ENCODE measurements around the gene MAJIN. TPM values are rescaled to one million over a fixed set of nuclear protein-coding genes. Genes with fewer than 3 reads are reported as not detected.

The MAJIN gene
- total RNA-seq, 1 experiment from 2014 or later, result not detected

- DNase-seq (ENCODE audit: low spot score) (no peak), ATAC-seq (no peak)
- CTCF ChIA-PET, result interaction anchor here (0.9 to 1.2 kb wide), 2 partner anchors 42 to 82 kb away, joined by 3 to 4 read pairs; no protein-coding TSS in a partner anchor
- Mint-ChIP-seq H3K9me3 (no peaks in the 10 kb centered on the region), H3K27me3 (ENCODE audit: low read depth) (no peaks in the 10 kb centered on the region), H3K4me3 (no peak overlapping the region), H3K4me1 (peaks cover 11% of the 10 kb centered on the region), H3K27ac (no peak overlapping the region), H3K36me3 (peaks cover 3% of the 10 kb centered on the region)
- TF ChIP-seq, protein P1, sequence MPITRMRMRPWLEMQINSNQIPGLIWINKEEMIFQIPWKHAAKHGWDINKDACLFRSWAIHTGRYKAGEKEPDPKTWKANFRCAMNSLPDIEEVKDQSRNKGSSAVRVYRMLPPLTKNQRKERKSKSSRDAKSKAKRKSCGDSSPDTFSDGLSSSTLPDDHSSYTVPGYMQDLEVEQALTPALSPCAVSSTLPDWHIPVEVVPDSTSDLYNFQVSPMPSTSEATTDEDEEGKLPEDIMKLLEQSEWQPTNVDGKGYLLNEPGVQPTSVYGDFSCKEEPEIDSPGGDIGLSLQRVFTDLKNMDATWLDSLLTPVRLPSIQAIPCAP (CRISPR knock-in tag; IDR thresholded peaks at IDR 0.05), result no peak
- TF ChIP-seq NR3C1 (CRISPR knock-in tag; conservative IDR thresholded peaks at IDR 0.05; ENCODE audit: low read depth) (no peak), FOXJ3 (CRISPR knock-in tag; IDR thresholded peaks at IDR 0.05; ENCODE audit: borderline replicate concordance) (no peak), ZNF425 (CRISPR knock-in tag; conservative IDR thresholded peaks at IDR 0.05) (no peak), NR1H2 (CRISPR knock-in tag; IDR thresholded peaks at IDR 0.05) (no peak), KAT7 (CRISPR knock-in tag; IDR thresholded peaks at IDR 0.05; ENCODE audit: borderline replicate concordance) (no peak), FOXP4 (CRISPR knock-in tag; IDR thresholded peaks at IDR 0.05) (no peak), ZNF121 (CRISPR knock-in tag; IDR thresholded peaks at IDR 0.05) (no peak), EMX1 (CRISPR knock-in tag; IDR thresholded peaks at IDR 0.05) (no peak), CREB1 (CRISPR knock-in tag; IDR thresholded peaks at IDR 0.05) (no peak)
- TF ChIP-seq, protein P2, sequence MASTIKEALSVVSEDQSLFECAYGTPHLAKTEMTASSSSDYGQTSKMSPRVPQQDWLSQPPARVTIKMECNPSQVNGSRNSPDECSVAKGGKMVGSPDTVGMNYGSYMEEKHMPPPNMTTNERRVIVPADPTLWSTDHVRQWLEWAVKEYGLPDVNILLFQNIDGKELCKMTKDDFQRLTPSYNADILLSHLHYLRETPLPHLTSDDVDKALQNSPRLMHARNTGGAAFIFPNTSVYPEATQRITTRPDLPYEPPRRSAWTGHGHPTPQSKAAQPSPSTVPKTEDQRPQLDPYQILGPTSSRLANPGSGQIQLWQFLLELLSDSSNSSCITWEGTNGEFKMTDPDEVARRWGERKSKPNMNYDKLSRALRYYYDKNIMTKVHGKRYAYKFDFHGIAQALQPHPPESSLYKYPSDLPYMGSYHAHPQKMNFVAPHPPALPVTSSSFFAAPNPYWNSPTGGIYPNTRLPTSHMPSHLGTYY (CRISPR knock-in tag; IDR thresholded peaks at IDR 0.05), result no peak
- TF ChIP-seq, protein P3, sequence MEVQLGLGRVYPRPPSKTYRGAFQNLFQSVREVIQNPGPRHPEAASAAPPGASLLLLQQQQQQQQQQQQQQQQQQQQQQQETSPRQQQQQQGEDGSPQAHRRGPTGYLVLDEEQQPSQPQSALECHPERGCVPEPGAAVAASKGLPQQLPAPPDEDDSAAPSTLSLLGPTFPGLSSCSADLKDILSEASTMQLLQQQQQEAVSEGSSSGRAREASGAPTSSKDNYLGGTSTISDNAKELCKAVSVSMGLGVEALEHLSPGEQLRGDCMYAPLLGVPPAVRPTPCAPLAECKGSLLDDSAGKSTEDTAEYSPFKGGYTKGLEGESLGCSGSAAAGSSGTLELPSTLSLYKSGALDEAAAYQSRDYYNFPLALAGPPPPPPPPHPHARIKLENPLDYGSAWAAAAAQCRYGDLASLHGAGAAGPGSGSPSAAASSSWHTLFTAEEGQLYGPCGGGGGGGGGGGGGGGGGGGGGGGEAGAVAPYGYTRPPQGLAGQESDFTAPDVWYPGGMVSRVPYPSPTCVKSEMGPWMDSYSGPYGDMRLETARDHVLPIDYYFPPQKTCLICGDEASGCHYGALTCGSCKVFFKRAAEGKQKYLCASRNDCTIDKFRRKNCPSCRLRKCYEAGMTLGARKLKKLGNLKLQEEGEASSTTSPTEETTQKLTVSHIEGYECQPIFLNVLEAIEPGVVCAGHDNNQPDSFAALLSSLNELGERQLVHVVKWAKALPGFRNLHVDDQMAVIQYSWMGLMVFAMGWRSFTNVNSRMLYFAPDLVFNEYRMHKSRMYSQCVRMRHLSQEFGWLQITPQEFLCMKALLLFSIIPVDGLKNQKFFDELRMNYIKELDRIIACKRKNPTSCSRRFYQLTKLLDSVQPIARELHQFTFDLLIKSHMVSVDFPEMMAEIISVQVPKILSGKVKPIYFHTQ (CRISPR knock-in tag; IDR thresholded peaks at IDR 0.05), result no peak
- TF ChIP-seq, protein P4, sequence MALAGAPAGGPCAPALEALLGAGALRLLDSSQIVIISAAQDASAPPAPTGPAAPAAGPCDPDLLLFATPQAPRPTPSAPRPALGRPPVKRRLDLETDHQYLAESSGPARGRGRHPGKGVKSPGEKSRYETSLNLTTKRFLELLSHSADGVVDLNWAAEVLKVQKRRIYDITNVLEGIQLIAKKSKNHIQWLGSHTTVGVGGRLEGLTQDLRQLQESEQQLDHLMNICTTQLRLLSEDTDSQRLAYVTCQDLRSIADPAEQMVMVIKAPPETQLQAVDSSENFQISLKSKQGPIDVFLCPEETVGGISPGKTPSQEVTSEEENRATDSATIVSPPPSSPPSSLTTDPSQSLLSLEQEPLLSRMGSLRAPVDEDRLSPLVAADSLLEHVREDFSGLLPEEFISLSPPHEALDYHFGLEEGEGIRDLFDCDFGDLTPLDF (CRISPR knock-in tag; IDR thresholded peaks at IDR 0.05), result no peak
- POLR2A ChIA-PET, result no interaction called here
These were observed 41.6 kb downstream of the MAJIN start for GRCh38 chr11:64930340-64930739.

DNA sequence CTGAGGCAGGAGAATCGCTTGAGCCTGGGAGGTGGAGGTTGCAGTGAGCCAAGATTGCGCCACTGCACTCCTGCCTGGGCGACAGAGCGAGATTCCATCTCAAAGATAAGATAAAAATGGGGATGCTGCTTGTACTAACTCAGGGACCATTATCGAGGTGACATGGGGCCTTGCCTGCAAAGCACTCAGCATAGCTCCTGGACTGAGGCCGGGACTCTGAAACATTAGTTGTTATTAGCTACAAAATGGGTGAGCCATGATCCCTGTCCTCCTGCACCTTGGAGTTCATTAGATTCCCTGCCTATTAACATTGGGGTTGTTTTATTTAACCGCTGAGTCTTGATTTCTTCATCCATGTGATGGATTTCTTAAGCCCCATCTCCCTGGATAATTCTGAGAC lies 42.3 kb downstream of the MAJIN start:
- Mint-ChIP-seq H3K27me3 (ENCODE audit: low read depth) (no peaks in the 10 kb centered on the region), H3K36me3 (peaks cover 3% of the 10 kb centered on the region), H3K4me1 (peaks cover 4% of the 10 kb centered on the region), H3K27ac (no peak overlapping the region), H3K9me3 (no peaks in the 10 kb centered on the region), H3K4me3 (no peak overlapping the region)
- ChIA-PET CTCF (interaction anchor here (0.6 to 1.2 kb wide), 2 partner anchors 42 to 1003 kb away, joined by 4 to 6 read pairs; no protein-coding TSS in a partner anchor), POLR2A (interaction anchor here (0.7 kb wide), 1 partner anchor 170 kb away, joined by 3 read pairs; the partner anchor contains the start of gene PYGM)
- TF ChIP-seq SP1 (CRISPR knock-in tag; conservative IDR thresholded peaks at IDR 0.05), result no peak
- no peak for TF ChIP-seq ATF6 (CRISPR knock-in tag; IDR thresholded peaks at IDR 0.05)
- TF ChIP-seq TP53 (CRISPR knock-in tag; IDR thresholded peaks at IDR 0.05), result no peak
- TF ChIP-seq GRHL2 (CRISPR knock-in tag; IDR thresholded peaks at IDR 0.05; ENCODE audit: insufficient replicate concordance, severe bottlenecking), result no peak
- TF ChIP-seq ZNF423 (CRISPR knock-in tag; IDR thresholded peaks at IDR 0.05), result no peak
- TF ChIP-seq NR2C2 (CRISPR knock-in tag; IDR thresholded peaks at IDR 0.05), result no peak
- no peak for TF ChIP-seq MYBL2 (CRISPR knock-in tag; IDR thresholded peaks at IDR 0.05)
- DNase-seq (ENCODE audit: low spot score), result no peak
- ATAC-seq, result no peak

All from WTC11 (cell line).